Subcutaneous adipose tissue (tissue), 4 donors: ENCODE results near the gene APOBEC3A. TPM values are rescaled to one million over a fixed set of nuclear protein-coding genes. Genes with fewer than 3 reads are reported as not detected.

Experiments used
- total RNA-seq, 4 donors: library from RNA; depleted of rRNA; stranded (reverse); fragments of >200 nt; gene quantifications; one replicate each; pipeline ENCODE4 v1.1.0, GENCODE V29; 2016
- TF ChIP-seq, protein P1 (sequence below): fragments of 450-650 bp; IDR thresholded peaks from one replicate; pipeline ENCODE4 v1.5.1; 2016; ENCODE audit warnings: low read depth, mild to moderate bottlenecking, control low read depth, antibody characterized with exemption, moderate library complexity

Gene APOBEC3A
- total RNA-seq = under 1 TPM in 3 of 4 donors, not detected in 1; 0.51 to 0.75 (median 0.65) TPM

DNA sequence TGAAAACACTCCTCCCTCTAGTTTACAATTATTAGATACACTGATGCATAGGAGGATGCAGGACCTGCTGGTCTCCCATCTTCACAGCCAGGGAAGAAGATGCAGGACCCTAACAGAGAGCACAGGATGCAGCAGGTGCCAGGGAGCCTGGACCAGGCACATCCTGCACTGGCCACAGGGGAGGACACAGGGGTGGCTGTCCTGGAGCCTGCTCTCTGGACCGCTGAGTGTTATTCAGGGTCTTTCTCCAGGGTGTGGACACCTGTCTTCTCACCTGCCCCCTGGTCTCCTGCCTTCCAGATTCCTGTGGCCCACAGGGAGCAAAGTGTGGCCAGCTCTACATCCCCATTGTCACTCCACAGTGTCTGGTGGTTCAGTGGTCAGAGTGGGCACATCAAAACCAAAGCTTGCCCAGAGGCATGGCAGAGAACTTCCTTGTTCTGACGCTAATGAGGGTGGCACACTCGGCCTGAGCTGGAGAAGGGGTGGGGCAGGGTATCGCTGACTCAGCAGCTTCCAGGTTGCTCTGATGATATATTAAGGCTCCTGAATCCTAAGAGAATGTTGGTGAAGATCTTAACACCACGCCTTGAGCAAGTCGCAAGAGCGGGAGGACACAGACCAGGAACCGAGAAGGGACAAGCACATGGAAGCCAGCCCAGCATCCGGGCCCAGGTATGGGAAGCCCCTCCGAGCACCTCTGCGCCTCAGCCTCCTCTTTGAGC is at the start of gene APOBEC3A:
APOBEC3A (plus strand) TSS at position 564 of the 725 bp plus-strand sequence; CDS start at position 647, 83 bp downstream.
- TF ChIP-seq, protein P1, sequence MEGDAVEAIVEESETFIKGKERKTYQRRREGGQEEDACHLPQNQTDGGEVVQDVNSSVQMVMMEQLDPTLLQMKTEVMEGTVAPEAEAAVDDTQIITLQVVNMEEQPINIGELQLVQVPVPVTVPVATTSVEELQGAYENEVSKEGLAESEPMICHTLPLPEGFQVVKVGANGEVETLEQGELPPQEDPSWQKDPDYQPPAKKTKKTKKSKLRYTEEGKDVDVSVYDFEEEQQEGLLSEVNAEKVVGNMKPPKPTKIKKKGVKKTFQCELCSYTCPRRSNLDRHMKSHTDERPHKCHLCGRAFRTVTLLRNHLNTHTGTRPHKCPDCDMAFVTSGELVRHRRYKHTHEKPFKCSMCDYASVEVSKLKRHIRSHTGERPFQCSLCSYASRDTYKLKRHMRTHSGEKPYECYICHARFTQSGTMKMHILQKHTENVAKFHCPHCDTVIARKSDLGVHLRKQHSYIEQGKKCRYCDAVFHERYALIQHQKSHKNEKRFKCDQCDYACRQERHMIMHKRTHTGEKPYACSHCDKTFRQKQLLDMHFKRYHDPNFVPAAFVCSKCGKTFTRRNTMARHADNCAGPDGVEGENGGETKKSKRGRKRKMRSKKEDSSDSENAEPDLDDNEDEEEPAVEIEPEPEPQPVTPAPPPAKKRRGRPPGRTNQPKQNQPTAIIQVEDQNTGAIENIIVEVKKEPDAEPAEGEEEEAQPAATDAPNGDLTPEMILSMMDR = no peak

- TF ChIP-seq, protein P1 = no peak
These were observed 49.6 kb upstream of the APOBEC3A start for GRCh38 chr22:38907767-38908166.

GRCh38 chr22:38911434-38911833 is 46.0 kb upstream of the APOBEC3A start:
- TF ChIP-seq, protein P1 = no peak

DNA sequence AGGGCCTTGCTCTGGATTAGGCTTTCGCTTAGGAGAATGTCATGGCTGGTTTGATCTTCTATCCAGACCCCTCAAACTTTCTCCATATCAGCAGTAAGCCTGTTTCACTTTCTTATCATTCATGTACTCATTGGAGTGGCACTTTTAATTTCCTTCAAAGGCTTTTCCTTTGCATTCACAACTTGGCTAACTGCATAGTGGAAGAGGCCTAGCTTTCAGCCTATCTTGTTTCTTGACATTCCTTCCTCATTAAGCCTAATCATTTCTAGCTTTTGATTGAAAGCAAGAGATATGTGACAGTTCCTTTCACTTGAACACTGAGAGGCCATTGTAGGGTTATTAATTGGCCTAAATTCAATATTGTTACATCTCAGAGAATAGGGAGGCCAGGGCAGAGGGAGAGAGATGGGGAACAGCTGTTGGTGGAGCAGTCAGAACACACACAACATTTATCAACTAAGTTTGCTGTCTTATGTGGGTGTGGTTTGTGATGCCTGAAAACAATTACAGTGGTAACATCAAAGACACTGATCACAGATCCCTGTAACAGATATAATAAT is 37.7 kb upstream of the APOBEC3A start:
- TF ChIP-seq, protein P1 = no peak

DNA sequence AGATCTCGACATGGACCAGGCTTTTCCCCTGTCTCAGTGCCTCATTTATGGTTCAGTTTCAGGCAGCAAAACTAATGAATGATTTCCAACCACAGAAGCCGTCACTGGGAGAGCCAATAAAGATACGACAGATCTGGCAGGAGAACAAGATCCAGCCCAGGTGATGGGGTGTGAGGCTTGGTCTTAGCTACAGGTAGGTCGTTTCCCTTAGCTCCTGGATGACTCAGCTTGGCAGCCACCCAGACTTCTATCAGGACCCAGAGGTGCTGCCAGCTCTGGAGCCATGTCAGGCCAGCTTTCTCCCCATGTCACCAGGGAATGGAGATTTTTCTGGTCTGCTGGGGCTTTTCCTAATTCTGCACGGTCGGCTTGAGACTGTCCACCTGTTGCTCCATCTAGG is 36.3 kb upstream of the APOBEC3A start:
- TF ChIP-seq, protein P1 = no peak

GRCh38 chr22:38921806-38922205 is 35.6 kb upstream of the APOBEC3A start:
- TF ChIP-seq, protein P1 = no peak

- TF ChIP-seq, protein P1 = no peak
These were observed 33.7 kb upstream of the APOBEC3A start for GRCh38 chr22:38923463-38924346.
